Prostate gland (tissue), 2 donors: ENCODE results near the gene BBS9. TPM values are rescaled to one million over a fixed set of nuclear protein-coding genes. Genes with fewer than 3 reads are reported as not detected.

Experiments
- DNase-seq: peaks from one replicate; pipeline ENCODE4 v3.0.0-alpha.2; 2019; ENCODE audit warnings: low spot score
- H3K27ac ChIP-seq, 2 donors: fragments of 200-600 bp; sonication (generic); 2 replicates each; pipeline ENCODE4 v1.5.1; 2017 to 2019
- H3K27me3 ChIP-seq: fragments of 200-600 bp; sonication (generic); replicated peaks from 2 replicates; pipeline ENCODE4 v1.5.1; 2019; ENCODE audit not compliant: insufficient read depth
- H3K36me3 ChIP-seq, 2 donors: fragments of 200-600 bp; sonication (generic); 1 replicate in 1 of 2; 2 replicates in 1 of 2; pipeline versions ENCODE4 v1.5.1 to v1.8.1; 2017 to 2019
- H3K4me1 ChIP-seq: fragments of 200-600 bp; sonication (generic); replicated peaks from 2 replicates; pipeline ENCODE4 v1.5.1; 2019
- H3K4me3 ChIP-seq, 2 donors: fragments of 200-600 bp; sonication (generic); 2 replicates each; pipeline ENCODE4 v1.5.1; 2017 to 2019
- H3K9me3 ChIP-seq: fragments of 200-600 bp; sonication (generic); 2 replicates; pipeline ENCODE4 v1.5.1; 2017
- POLR2A ChIP-seq: fragments of 450-650 bp; IDR thresholded peaks from one replicate; pipeline ENCODE4 v1.6.1; 2016; ENCODE audit warnings: antibody characterized with exemption, mild to moderate bottlenecking
- POLR2AphosphoS5 ChIP-seq: sonication (generic); formaldehyde crosslinking; IDR thresholded peaks from one replicate; pipeline ENCODE4 v1.6.1; 2017; ENCODE audit warnings: antibody characterized with exemption
- WGBS: methylation state at CpG from one replicate; pipeline ENCODE4 v1.1.5; 2018; 5-methylcytosine and 5-hydroxymethylcytosine counted together
- intact Hi-C: fragments of 100-400 bp; cut with DNase I; formaldehyde crosslinking; loops from one replicate; pipeline ENCODE4 v1.14.2; 2022
- total RNA-seq, 2 donors: library from RNA; depleted of rRNA; stranded (reverse); fragments of >200 nt; gene quantifications; one replicate each; pipeline ENCODE4 v1.1.0, GENCODE V29; 2016
- TF ChIP-seq, protein P1 (sequence below), 4 experiments: fragments of 200-600 bp in 2 of 4; fragments of 450-650 bp in 2 of 4; sonication (generic) in 2 of 4; IDR thresholded peaks; 1 replicate in 3 of 4; 2 replicates in 1 of 4; pipeline ENCODE4 v1.5.1; 2016 to 2019; ENCODE audit warnings: antibody characterized with exemption in 4 of 4, mild to moderate bottlenecking in 2 of 4, moderate library complexity in 2 of 4

Gene BBS9
- total RNA-seq, 2 donors from 2014 or later: 19.6 to 36.8 TPM

DNA sequence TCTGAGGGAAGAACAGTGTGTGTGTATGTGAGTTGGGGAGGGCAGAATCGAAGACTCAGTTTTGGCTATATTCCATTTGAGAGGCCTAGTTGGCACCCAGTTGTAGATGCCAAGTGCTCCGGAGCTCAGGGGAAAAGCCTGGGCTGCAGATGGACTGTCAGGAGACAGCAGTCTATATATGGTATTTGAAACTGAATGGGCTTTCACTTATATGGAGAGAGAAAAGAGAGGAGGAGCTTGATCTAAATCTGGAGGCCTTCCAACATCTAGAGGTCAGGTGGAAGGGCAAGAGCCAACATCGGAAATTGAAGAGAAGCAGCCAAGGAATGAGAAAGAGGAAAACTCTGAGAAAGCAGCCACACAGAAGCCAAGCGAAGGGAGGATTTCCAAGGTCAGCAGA, 425.2 kb downstream of the BBS9 start:
- Histone ChIP-seq H3K4me1 (no peaks in the 10 kb centered on the region), H3K27me3 (no peaks in the 10 kb centered on the region), H3K4me3 (no peak overlapping the region), H3K27ac (no peak overlapping the region), H3K36me3 (no peaks in the 10 kb centered on the region), H3K9me3 (no peaks in the 10 kb centered on the region)
- 91% methylated on average over 4 of the region's 4 CpGs for WGBS
- TF ChIP-seq POLR2AphosphoS5 (no peak), POLR2A (no peak)
- TF ChIP-seq, protein P1, sequence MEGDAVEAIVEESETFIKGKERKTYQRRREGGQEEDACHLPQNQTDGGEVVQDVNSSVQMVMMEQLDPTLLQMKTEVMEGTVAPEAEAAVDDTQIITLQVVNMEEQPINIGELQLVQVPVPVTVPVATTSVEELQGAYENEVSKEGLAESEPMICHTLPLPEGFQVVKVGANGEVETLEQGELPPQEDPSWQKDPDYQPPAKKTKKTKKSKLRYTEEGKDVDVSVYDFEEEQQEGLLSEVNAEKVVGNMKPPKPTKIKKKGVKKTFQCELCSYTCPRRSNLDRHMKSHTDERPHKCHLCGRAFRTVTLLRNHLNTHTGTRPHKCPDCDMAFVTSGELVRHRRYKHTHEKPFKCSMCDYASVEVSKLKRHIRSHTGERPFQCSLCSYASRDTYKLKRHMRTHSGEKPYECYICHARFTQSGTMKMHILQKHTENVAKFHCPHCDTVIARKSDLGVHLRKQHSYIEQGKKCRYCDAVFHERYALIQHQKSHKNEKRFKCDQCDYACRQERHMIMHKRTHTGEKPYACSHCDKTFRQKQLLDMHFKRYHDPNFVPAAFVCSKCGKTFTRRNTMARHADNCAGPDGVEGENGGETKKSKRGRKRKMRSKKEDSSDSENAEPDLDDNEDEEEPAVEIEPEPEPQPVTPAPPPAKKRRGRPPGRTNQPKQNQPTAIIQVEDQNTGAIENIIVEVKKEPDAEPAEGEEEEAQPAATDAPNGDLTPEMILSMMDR (IDR thresholded peaks at IDR 0.05): no peak
- intact Hi-C loops: no loop called here
- DNase-seq: no peak

DNA sequence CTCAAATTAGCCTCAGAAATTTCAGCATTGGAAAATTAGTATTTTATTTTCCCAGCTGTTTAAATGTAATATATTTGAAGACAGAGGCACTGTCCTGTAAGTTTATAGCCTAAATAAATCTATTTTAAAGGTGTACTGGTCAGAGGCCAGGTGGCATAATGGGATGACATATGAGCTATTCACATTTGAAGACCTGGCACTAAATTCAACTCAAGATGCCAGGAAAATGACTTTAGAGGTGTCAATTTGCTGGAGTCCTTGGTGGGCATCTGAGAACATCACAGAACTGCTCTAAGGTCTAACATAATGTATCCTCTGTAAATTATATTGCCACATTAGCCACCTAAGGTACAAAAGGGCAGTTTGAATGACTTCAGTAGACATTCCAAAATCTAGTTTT, 427.1 kb downstream of the BBS9 start:
- no peaks in the 10 kb centered on the region for H3K9me3 ChIP-seq
- no peak for DNase-seq
- H3K27ac ChIP-seq: no peak overlapping the region
- TF ChIP-seq, protein P1 (IDR thresholded peaks at IDR 0.05): no peak
- no peak overlapping the region for H3K4me3 ChIP-seq
- intact Hi-C loops: no loop called here
- no peaks in the 10 kb centered on the region for H3K27me3 ChIP-seq
- H3K4me1 ChIP-seq: no peaks in the 10 kb centered on the region
- H3K36me3 ChIP-seq: no peaks in the 10 kb centered on the region

DNA sequence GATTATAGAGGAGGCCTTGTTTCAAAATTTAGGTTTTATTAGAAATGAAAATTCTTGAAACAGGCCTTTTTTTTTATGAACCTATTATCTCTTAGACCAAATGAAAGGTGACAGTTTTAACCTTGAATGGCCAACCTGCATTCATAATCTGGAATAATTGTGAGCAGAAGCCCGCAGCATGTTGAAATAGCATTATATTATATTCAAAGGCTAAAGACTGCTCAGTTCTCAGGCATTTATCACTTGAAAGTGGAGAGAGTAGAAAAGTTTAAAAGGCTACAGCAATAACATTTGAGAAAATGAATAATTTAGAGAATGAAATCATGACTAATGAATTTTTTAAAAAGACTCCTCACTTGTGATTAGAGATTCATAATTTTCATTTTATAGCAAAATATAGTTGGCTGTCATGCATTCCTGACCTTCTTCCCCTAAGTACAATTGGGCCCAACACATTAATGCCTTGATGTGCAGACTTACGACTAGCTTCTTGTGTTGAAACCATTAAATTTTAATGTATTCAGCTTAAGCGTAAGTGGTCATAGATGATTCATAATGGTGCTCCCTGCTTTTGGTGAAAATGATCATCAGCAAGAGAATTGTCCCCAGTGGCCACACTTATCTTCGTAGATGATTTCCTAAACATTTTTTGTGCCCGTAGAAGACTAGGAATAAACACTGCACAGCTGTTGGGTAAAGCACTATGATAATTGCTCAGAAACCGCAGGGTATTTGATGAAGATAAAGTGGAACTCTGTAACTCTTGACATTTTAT, 429.4 kb downstream of the BBS9 start:
- Histone ChIP-seq H3K27ac (no peak overlapping the region), H3K9me3 (no peaks in the 10 kb centered on the region), H3K36me3 (no peaks in the 10 kb centered on the region), H3K4me3 (no peak overlapping the region), H3K4me1 (no peaks in the 10 kb centered on the region), H3K27me3 (no peaks in the 10 kb centered on the region)
- 96% methylated on average over 6 of the region's 6 CpGs for WGBS
- intact Hi-C loops: no loop called here
- DNase-seq: no peak
- no peak for TF ChIP-seq POLR2A
- no peak for TF ChIP-seq POLR2AphosphoS5
- TF ChIP-seq, protein P1 (IDR thresholded peaks at IDR 0.05): no peak

DNA sequence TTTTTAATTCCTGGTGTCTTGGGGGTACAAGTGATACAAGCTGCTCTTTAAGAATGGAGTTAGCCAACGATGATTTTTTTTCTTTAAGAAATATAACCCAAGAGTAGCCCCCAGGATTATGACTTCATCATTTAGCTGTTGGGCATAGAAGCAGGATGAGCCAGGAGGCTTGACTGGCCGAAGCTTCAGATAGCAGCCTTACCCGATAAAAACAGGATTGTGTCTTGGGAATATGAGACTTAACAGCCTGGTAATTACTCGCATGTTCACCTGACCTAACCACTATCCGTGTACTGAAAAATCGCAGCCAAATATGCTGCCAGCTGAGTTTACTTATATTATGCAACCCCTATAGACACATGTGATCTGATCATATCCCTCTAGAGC, 430.0 kb downstream of the BBS9 start:
- TF ChIP-seq, protein P1 (IDR thresholded peaks at IDR 0.05): no peak
- no peak for TF ChIP-seq POLR2AphosphoS5
- no peak for TF ChIP-seq POLR2A
- Histone ChIP-seq H3K4me3 (no peak overlapping the region), H3K4me1 (no peaks in the 10 kb centered on the region), H3K27ac (no peak overlapping the region), H3K36me3 (no peaks in the 10 kb centered on the region), H3K9me3 (no peaks in the 10 kb centered on the region), H3K27me3 (no peaks in the 10 kb centered on the region)
- WGBS: 81% methylated on average over 6 of the region's 6 CpGs
- DNase-seq: no peak
- intact Hi-C loops: no loop called here

DNA sequence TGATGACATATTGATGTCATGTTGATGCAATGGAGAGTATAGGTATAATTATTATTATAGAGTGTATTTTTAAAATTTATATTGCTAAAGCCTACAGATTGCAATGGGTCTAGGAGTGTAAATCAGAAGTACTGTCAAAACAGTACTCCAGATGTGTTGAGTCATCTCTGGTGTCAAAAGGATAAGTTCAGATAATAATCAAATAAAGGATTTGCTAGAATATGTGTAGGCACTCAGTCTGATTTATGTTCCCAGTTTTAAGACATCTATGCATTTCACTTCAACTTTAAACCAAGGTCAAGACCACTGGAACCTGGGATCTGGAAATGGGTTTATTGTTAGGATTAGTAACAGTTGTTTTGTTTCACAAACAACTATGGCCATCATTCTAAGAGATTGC, 433.6 kb downstream of the BBS9 start:
- intact Hi-C loops: no loop called here
- Histone ChIP-seq H3K36me3 (no peaks in the 10 kb centered on the region), H3K27ac (no peak overlapping the region), H3K4me1 (no peaks in the 10 kb centered on the region), H3K9me3 (no peaks in the 10 kb centered on the region), H3K27me3 (no peaks in the 10 kb centered on the region), H3K4me3 (no peak overlapping the region)
- no peak for TF ChIP-seq POLR2A
- TF ChIP-seq, protein P1 (IDR thresholded peaks at IDR 0.05): no peak
- DNase-seq: no peak
